GM20000 (cell line): ENCODE measurements around the gene FAM234B.

Experiments used
- DNase-seq: peaks from one replicate; pipeline ENCODE4 v3.0.0; 2012; ENCODE audit warnings: low spot score
- CTCF ChIP-seq: IDR thresholded peaks from 2 replicates; pipeline ENCODE4 v1.5.1; 2012; ENCODE audit warnings: mild to moderate bottlenecking, control low read depth; ENCODE audit errors: extremely low read depth, missing control alignments

Gene FAM234B

GRCh38 chr12:13036881-13037280, 7.3 kb upstream of the FAM234B start:
- DNase-seq = no peak
- TF ChIP-seq CTCF = no peak

- no peak for TF ChIP-seq CTCF
- no peak for DNase-seq
These were observed 5.6 kb upstream of the FAM234B start for GRCh38 chr12:13038491-13039161.

- no peak for DNase-seq
- no peak for TF ChIP-seq CTCF
These were observed 4.7 kb upstream of the FAM234B start for GRCh38 chr12:13039328-13039956.

- no peak for TF ChIP-seq CTCF
- no peak for DNase-seq
These were observed 3.0 kb upstream of the FAM234B start for GRCh38 chr12:13041224-13041623.

- TF ChIP-seq CTCF = no peak
- no peak for DNase-seq
These were observed 1.4 kb upstream of the FAM234B start for GRCh38 chr12:13042666-13043230.

GRCh38 chr12:13044906-13045299, 722 bp downstream of the FAM234B start:
- no peak for TF ChIP-seq CTCF
- DNase-seq = no peak

GRCh38 chr12:13045816-13046215, 1.6 kb downstream of the FAM234B start:
- no peak for DNase-seq
- TF ChIP-seq CTCF = no peak
